Measurements from ENCODE around the gene ADNP2.
"Not testable (repeated sequence)": the region's sequence is repeated elsewhere in the genome, so short reads cannot be mapped to it uniquely, and the experiment has no call there.

ADNP2 gene

GRCh38 chr18:80147037-80147417, 38.0 kb downstream of the ADNP2 start:
- peak; percentile 43 for DNase-seq (ENCODE audit: low read depth, low spot score)

DNA sequence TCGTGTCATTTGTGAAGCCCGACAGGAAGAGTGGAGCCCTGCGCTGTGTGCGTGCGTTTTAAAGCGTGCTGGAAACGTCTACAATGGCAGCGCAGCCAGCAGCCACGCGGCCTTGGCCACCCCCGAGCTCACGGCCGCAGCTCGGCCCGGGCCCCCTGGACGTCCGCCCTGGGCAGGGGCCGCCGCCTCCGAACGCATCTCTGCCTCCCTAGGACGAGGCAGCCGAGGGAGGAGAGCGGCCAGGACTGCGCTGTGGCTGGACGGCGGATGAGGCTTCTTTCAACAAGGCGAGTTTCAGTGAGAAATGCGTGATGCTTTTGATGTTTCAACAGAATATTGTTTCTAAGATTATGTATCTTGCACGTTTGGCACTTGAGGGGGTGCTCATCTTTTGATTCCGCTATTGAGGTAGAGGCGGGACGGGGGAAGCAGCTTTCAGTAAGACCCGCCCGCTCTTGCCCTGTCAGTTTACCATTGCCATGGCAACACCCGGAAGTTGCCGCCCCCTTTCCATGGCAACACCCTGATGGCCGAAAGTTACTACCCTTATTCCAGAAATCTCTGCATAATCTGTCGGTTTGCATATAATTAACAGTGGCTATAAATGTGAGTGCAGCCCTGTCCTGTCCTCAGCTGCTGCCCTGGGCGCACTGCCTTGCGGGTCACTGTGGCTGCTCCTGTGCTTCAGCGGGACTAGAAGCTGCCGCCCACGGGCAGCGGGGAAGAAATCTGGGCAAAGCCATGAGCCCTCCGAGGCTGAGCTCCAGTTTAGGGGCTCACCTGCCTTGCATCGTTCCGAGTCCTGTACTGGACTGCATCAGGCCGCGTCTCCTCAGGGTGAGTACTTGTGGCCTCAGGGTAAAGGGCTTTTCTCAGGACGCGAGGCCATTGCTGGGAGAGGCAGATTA, 38.6 kb downstream of the ADNP2 start:
- DNase-seq (ENCODE audit: low read depth, low spot score): peak; percentile 89

DNA sequence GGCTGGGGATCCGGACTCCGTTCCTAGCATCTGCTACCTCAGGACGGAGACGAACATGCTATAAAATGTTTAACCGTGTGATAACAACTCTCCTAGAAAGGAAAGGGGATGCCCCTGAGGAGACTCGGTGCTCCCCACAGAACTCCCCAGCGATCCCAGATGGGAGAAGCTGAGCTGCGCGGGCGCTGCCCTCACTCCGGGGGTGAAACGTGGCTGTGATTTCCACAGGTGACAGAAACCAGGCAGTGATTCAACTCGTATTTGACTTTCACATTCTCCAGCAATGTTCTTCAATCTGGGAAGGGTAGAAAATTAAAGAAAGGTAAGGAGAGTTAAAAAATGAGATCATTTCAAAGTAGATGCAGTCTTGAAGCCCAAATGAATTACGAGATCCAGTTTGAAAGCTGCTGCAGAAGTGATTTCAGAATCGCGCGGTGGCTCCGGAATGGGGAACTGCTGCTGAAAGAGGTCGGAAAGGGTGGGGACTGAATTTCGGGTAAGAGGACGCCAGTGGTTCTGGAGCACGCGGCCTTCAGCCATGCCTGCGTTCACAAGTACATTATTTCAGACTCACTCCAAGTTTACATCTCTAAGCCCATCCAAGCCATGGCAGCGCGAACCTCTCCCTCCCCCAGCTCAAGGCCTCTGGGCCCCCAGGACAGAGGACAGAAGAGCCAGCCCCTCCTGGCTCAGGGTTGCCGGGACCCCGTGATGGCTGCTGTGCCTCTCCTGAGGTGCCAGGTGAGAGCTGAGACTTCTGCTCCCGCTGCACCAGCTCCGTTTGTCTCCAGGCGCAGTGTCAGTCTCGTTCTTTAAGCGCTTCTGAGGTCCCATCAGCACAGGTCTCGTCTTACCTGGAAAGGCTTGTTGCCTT, 39.5 kb downstream of the ADNP2 start:
- DNase-seq (ENCODE audit: low read depth, low spot score): peak; percentile 24

DNA sequence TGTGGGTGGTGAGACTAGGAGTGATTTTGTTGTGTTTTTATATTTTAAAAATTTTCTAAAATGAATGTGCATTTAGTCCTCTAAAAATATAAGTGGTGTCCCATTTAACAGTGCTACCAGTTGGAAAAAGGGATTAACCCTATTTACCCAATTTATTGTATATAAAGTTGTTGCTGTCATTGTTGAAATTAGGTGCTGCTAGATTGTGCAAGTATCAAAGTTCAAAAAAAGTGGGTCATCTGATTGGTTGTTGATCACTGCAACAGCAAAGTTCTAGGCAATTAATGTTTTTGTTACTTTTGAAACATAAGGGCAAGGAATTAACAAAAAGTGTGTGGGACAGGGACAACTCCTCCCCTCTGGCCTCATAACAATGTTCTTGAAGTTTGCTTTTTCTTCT, 40.6 kb downstream of the ADNP2 start:
- no peak for DNase-seq (ENCODE audit: low read depth, low spot score)

DNA sequence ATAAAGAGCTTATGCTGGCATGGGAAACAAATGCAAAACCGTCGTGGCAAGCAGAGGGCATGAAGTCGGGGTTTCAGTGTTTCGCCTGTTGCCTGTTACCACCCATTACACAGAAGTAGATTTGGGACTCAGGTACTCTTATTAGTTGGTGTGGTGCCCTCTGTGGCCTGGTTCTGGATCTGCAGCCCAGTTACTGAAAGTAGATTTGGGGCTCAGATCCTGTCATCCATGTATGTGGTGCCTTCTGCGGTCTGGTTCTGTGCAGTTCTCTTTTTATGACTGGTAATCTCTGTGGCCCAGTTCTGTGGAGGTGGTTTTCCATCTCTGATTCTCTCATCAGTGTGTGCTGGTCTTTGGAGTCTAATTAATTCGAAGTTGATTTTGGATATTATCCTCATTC, 45.2 kb downstream of the ADNP2 start:
- DNase-seq (ENCODE audit: low read depth, low spot score): peak; percentile 23

DNA sequence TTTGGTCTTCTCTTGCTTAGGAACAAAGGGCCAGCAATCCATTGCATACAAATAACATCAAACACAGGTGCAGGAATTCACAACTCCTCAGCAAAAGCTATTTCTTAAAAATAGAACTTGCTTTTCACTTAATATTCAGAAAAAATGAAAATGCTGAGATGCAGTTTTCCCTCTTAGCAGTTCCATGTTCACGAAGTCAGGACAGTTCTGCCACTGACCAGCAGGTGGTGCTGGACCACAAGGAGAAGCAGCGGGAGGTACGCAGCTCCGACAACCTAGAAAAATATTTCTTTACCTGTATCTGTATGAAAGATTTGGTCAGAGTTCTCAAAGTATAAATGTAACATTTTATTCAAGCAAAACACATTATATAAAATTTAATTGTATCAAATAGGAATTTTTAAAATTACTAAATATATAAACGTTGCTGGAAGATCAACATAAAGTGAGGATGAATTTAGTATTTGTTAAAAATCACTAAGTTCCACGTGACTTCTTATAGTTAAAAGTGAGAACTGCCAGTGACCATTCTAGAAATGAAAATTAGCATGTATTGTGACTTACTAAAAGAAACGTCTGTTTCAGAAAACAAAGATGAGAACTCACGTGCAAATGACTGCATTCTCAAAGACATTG, 48.8 kb downstream of the ADNP2 start:
- DNase-seq (ENCODE audit: low read depth, low spot score): peak; percentile 88

DNA sequence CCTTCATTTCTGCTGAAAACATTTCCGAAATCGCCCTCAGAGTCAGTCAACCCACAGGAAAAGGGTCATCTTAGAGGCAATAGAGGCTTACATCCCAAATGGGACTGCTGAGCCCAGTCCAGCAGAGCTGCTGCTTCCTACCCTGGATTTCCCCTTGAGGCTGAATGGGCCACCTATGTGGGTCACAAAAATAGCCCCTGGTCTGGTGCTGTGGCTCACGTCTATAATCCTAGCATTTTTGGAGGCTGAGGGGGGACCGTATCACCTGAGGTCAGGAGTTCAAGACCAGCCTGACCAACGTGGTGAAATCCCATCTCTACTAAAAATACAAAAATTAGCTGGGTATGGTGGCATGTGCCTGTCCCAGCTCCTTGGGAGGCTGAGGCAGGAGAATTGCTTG, 49.3 kb downstream of the ADNP2 start:
- no peak for DNase-seq (ENCODE audit: low read depth, low spot score)

GRCh38 chr18:80159713-80160636, 50.9 kb downstream of the ADNP2 start:
- DNase-seq (ENCODE audit: low read depth, low spot score): no peak

GRCh38 chr18:80161781-80162417, 52.8 kb downstream of the ADNP2 start:
- DNase-seq (ENCODE audit: low read depth, low spot score): no peak

DNA sequence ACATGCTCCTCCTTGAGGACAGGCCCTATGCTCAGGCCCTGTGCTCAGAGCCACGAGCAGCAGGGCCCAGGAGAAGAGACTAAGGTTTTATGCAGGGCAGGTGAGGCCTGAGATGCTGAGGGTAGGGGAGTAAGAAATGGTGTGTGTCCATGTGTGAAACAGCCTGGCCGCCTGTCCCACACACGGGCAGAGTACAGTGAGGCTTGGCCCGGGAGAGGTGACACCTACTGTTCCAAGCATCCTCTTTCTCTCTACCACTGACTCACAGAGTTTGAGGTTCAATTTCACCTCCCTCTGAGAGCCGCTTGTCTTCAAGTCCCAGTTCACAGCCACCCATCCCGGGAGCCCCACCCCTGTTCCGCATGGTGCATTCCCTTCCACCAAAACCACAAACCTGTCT, 54.1 kb downstream of the ADNP2 start:
- DNase-seq (ENCODE audit: low read depth, low spot score): no peak

- DNase-seq (ENCODE audit: low read depth, low spot score): not testable (repeated sequence)
Measured at GRCh38 chr18:80164727-80165355, 55.8 kb downstream of the ADNP2 start.

GRCh38 chr18:80166240-80166639, 57.2 kb downstream of the ADNP2 start:
- no peak for DNase-seq (ENCODE audit: low read depth, low spot score)

- no peak for DNase-seq (ENCODE audit: low read depth, low spot score)
Measured at GRCh38 chr18:80166725-80167124, 57.7 kb downstream of the ADNP2 start.

- DNase-seq (ENCODE audit: low read depth, low spot score): no peak
Measured at GRCh38 chr18:80167331-80167730, 58.3 kb downstream of the ADNP2 start.

DNA sequence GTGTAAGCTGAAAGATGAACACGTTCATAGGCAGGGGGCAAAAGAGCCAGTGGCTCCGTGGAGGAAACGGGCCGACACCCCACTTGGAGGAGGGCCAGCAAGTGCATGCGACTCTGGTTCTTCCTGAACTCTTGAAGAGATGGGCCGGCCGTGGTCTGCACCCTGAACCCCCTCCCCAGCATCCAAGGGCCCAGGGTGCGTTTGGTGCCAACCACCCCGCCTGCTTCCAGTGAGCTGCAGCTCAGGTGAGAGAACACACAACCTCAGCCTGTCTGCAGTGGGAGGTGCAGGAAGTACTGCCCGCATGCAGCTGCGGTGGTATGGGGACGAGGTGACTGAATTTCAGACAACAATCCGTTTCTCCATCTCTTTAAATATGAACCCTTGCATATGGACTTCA, 58.9 kb downstream of the ADNP2 start:
- no peak for DNase-seq (ENCODE audit: low read depth, low spot score)

DNA sequence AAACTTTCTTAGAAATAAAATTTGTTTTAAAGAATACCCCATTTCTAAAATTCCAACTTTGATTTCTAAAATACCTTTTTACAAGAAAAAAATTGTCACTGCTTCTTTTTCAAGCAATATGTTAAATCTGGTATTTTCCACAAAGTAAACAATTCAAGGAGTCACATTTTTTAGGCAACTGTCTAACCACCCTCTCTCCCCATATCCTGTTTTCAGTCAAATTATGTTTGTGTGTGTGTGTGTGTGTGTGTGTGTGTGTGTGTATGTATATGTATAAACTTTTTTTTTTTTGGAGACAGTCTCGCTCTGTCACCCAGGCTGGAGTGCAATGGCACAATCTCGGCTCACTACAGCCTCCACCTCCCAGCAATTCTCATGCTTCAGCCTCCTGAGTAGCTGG, 59.3 kb downstream of the ADNP2 start:
- DNase-seq (ENCODE audit: low read depth, low spot score): no peak

- DNase-seq (ENCODE audit: low read depth, low spot score): no peak
Measured at GRCh38 chr18:80168982-80169381, 59.9 kb downstream of the ADNP2 start.

- no peak for DNase-seq (ENCODE audit: low read depth, low spot score)
Measured at GRCh38 chr18:80169607-80170006, 60.5 kb downstream of the ADNP2 start.

GRCh38 chr18:80170395-80171053, 61.5 kb downstream of the ADNP2 start:
- DNase-seq (ENCODE audit: low read depth, low spot score): no peak
